GM18505 (cell line): ENCODE data around the gene EEF1G.
"Not testable (repeated sequence)": the region's sequence is repeated elsewhere in the genome, so short reads cannot be mapped to it uniquely, and the experiment has no call there.

Experiments
- ATAC-seq: cut with Tn5 transposase; IDR thresholded peaks from one replicate; pipeline ENCODE4 v1.9.1; 2021; ENCODE audit not compliant: unreplicated experiment
- POLR2A ChIP-seq: IDR thresholded peaks from 4 replicates; pipeline ENCODE4 v1.6.1; 2011; ENCODE audit warnings: borderline replicate concordance; ENCODE audit not compliant: insufficient read depth, insufficient read length; ENCODE audit errors: extremely low read depth

EEF1G gene

DNA sequence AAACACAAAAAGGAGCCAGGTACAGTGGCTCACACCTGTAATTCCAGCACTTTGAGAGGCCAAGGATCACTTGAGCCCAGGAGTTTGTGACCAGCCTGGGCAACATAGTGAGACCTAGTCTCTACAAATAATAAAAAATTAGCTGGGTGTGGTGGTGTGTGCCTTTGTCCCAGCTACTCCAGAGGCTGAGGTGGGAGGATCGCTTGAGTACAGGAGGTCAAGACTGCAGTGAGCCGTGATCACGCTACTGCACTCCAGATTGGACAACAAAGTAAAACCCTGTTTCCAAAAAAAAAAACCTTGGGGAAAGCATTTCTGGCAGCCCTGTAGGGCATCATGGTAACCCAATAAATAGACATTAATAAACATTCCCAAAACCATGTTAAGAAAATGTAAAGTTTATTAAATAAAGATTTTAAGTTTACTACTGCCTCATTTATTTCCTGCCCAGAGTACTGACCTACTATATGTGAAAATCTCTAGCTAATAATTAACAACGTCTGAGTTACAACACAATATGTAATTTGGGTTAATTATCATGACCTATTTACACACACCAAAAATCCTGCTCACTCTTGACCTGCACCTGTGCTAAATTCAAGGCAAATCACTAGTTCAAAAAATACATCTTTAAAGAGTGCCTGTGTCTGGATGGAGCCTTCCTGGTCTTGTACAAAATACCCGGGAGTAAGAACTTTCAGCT is 8.4 kb downstream of the EEF1G start:
- ATAC-seq = no peak
- TF ChIP-seq POLR2A = no peak

- not testable (repeated sequence) for ATAC-seq
Measured at GRCh38 chr11:62561677-62562230, 11.9 kb downstream of the EEF1G start.

GRCh38 chr11:62560566-62561103 is 13.1 kb downstream of the EEF1G start:
- ATAC-seq = no peak
- no peak for TF ChIP-seq POLR2A

DNA sequence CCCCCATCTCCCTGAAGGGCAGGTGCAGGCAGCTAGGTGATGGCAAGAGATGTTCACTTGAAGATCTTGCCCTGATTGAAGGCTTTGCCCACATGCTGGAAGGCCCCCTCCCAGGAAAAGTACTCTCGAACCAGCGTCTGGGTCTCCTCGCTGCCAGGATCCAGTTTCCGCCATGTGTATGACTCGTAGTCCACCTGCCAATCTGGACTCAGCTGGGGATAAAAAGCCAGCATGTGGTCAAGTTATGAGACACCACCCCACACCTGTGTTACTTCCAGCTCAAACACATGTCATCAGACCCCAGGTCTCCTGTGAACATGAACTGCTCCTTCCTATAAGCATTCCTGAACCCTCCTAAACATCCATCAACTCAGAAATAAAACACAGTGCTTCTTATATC is 14.1 kb downstream of the EEF1G start:
- ATAC-seq = not testable (repeated sequence)

DNA sequence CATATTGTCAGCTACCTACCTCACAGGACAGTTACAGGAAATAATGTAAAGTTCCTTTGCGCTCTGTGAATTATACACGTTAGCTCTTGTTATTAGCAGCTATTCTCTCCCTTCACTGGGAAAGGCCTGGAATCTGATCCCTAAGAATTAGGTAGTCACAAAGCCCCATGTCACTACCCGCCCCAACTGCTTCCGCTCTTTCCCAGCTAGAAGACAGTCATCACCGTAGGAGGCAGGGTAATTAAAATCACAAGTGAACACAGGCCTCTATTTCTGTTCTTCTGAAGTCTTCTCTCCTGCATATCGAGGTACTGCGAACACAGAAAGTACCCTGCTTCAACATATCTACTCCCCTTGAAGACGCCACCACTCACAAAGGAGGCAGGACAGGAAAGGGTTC is 14.5 kb downstream of the EEF1G start:
- ATAC-seq = no peak
- TF ChIP-seq POLR2A = no peak

DNA sequence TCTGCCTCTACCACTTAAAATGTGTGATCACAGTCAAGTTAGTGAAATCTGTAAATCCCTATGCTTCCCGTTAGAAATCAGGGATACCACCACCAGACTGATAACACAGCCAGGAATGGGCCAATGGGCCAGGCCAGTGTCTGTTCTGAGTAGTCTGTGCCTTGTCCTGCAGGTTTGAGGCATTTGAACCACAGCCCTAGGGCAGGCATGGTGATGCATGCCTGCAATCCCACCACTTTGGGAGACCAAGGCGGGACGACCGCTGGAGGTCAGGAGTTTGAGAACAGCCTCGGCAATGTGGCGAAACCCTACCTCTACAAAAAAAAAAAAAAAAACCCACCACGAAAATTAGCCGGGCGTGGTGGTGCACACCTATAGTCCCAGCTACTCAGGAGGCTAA is 15.0 kb downstream of the EEF1G start:
- no peak for TF ChIP-seq POLR2A
- no peak for ATAC-seq

- peak; percentile 12 for ATAC-seq
- TF ChIP-seq POLR2A = peak; percentile 45
Measured at GRCh38 chr11:62556875-62557631, 16.6 kb downstream of the EEF1G start.

- TF ChIP-seq POLR2A = no peak
- peak; percentile 38 for ATAC-seq
Measured at GRCh38 chr11:62556108-62556874, 17.4 kb downstream of the EEF1G start.

GRCh38 chr11:62555464-62556107 is 18.1 kb downstream of the EEF1G start:
- peak; percentile 35 for ATAC-seq
- TF ChIP-seq POLR2A = no peak

GRCh38 chr11:62554387-62555167 is 19.1 kb downstream of the EEF1G start:
- TF ChIP-seq POLR2A = no peak

GRCh38 chr11:62553839-62554361 is 19.8 kb downstream of the EEF1G start:
- no peak for TF ChIP-seq POLR2A
- ATAC-seq = no peak

More at GRCh38 chr11:62554387-62555167, 19.1 kb downstream of the EEF1G start:
- ATAC-seq = no peak

DNA sequence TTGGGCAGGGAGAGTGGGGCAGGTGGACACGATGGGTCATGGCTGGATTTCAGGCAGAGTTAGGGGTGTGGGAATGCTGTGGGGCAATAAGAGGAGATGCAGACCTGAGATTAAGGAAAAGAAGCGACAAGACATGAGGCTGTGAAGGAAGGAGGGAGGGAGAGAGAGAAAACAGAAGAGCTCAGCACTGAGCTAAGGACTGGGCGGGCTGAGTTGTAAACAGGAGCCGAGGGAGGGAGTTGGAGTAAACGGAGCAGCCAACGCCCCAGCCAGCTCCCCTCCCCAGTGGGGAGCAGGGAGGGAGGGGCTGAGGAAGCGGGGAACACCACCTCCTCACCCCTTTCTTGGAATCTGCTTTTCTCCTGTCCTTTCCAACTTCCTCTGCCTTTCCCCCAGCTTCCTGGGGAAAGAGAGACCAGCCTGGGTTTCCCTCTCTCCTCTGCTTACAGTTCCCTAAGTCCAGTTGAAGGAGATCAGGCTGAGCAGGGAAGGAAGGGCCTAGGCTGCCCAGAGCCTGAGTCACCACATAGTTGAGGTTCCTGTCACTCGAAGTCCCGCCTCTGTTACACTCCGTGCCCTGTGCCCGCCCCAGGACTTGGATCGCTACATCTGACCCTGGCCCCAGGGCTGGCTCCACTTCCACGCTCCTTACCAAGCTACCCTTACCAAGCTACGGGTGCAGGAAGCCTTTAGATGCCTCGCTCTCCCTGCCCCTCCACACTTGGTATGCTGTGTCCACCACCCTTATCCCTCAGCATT is 20.4 kb downstream of the EEF1G start:
- no peak for TF ChIP-seq POLR2A
- no peak for ATAC-seq
